Panc1 (cell line): Measurements from ENCODE around the gene AMFR. TPM values are rescaled to one million over a fixed set of nuclear protein-coding genes. Genes with fewer than 3 reads are reported as not detected.

ENCODE experiments used
- ATAC-seq: fragments of 200-7000 bp; cut with Tn5 transposase; 2 replicates; pipeline ENCODE4 v1.9.1; 2020; ENCODE audit warnings: mild to moderate bottlenecking, moderate library complexity
- BruUV-seq: library from RNA; stranded (reverse); fragments of 400-500 nt; replicated peaks from 2 replicates; lab custom pipeline; 2021; lab: Mats Ljungman, UMichigan
- CTCF ChIA-PET: fragments of 300-600 bp; sonication (Branson Sonifier 250); formaldehyde crosslinking; loops from one replicate; lab custom pipeline; 2022; ENCODE audit warnings: antibody characterized with exemption; lab: Charles Lee
- POLR2A ChIA-PET: fragments of 300-600 bp; sonication (Branson Sonifier 250); formaldehyde crosslinking; loops from one replicate; lab custom pipeline; 2022; ENCODE audit warnings: antibody characterized with exemption; lab: Charles Lee
- DNase-seq: peaks from one replicate; pipeline ENCODE4 v3.0.0-alpha.2; 2010; ENCODE audit warnings: low read depth, low spot score
- H3K27ac ChIP-seq: 2 replicates; pipeline ENCODE4 v1.5.1; 2011; ENCODE audit warnings: mild to moderate bottlenecking, low read length, inconsistent platforms
- H3K27me3 ChIP-seq: fragments of 200-500 bp; sonication (Bioruptor generic); 2 replicates; pipeline ENCODE4 v1.6.0; 2014; ENCODE audit warnings: low read length, inconsistent platforms; ENCODE audit not compliant: control insufficient read depth, insufficient read depth
- H3K36me3 ChIP-seq: fragments of 200-500 bp; sonication (Bioruptor generic); 2 replicates; pipeline ENCODE4 v1.5.1; 2014; ENCODE audit warnings: inconsistent platforms, mild to moderate bottlenecking, low read length, moderate library complexity; ENCODE audit not compliant: control insufficient read depth, insufficient read depth
- H3K4me1 ChIP-seq: 2 replicates; pipeline ENCODE4 v1.5.1; 2011; ENCODE audit warnings: inconsistent platforms, mild to moderate bottlenecking, low read length, moderate library complexity; ENCODE audit not compliant: control insufficient read depth, insufficient read depth
- H3K4me3 ChIP-seq, 2 experiments: 2 replicates each; pipeline ENCODE4 v1.5.1; 2011 to 2012; ENCODE audit warnings: low read depth in 2 of 2, low read length in 2 of 2, mild to moderate bottlenecking in 2 of 2, inconsistent platforms in 1 of 2, moderate library complexity in 1 of 2
- H3K9me3 ChIP-seq: fragments of 200-500 bp; sonication (Bioruptor generic); 2 replicates; pipeline ENCODE4 v1.5.1; 2014; ENCODE audit warnings: low read depth, mild to moderate bottlenecking, inconsistent platforms, low read length, moderate library complexity; ENCODE audit not compliant: control insufficient read depth, insufficient read depth
- POLR2AphosphoS5 ChIP-seq: IDR thresholded peaks from 2 replicates; pipeline ENCODE4 v1.6.1; 2012; ENCODE audit warnings: mild to moderate bottlenecking, low read depth, low read length, moderate library complexity
- SIN3A ChIP-seq: IDR thresholded peaks from 2 replicates; pipeline ENCODE4 v1.6.1; 2012; ENCODE audit warnings: low read depth, mild to moderate bottlenecking, low read length, moderate library complexity, borderline replicate concordance; ENCODE audit not compliant: insufficient read depth
- TCF7L2 ChIP-seq: IDR thresholded peaks from 2 replicates; pipeline ENCODE4 v1.6.1; 2011; ENCODE audit warnings: mild to moderate bottlenecking, low read depth, low read length, inconsistent platforms
- in situ Hi-C: cut with HindIII; loops from 2 replicates; pipeline ENCODE4 v1.10.0; 2016; ENCODE audit warnings: low sequenced_read_pairs, low pct_unique_long_range_greater_than_20kb
- intact Hi-C: fragments of 100-400 bp; cut with micrococcal nuclease; formaldehyde crosslinking; loops from one replicate; pipeline ENCODE4 v1.10.0; 2022; ENCODE audit not compliant: unreplicated experiment
- total RNA-seq: library from RNA; stranded (reverse); gene quantifications from one replicate; pipeline ENCODE4 v1.2.1, GENCODE V29; 2021; ENCODE audit not compliant: unreplicated experiment
- TF ChIP-seq, protein P1 (sequence below): fragments of 450-650 bp; IDR thresholded peaks from 2 replicates; pipeline ENCODE4 v1.5.1; 2017; ENCODE audit warnings: mild to moderate bottlenecking
- TF ChIP-seq, protein P2 (sequence below), 2 experiments: IDR thresholded peaks; 2 replicates each; pipeline ENCODE4 v1.6.1; 2011 to 2012; ENCODE audit warnings: low read depth in 2 of 2, control low read depth in 1 of 2, low read length in 1 of 2, mild to moderate bottlenecking in 1 of 2, moderate library complexity in 1 of 2; ENCODE audit not compliant: insufficient read depth in 1 of 2

Gene AMFR
- total RNA-seq, 1 experiment from 2014 or later: 89.6 TPM

DNA sequence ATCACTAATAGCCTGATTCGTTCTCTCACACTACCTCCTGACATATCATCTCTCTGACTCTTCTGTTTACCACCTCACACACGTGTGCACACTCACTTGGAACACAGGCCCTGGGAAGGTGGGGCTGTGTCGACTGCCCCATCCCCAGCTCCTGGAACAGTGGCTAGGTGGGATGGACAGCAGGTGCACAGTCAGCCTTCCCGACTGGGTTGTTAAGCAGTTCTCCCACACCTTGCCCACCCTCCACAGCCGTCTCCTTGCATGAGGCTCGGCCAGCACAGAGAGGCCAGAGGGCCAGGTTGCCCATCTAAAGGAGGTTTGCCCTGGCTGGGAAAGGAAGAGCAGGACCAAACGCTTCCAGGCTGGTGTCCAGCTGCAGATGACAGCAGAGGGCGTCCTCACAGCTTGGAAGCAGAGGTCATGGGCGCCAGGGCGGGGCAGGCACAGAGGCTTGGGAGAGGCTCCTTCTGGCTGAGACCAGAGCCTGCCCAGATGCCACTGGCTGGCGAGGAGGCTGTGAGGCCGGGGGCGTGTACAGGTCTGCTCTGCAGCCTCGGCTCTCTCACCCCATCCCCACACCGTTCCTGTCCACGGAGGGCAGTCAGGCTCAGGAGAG lies 92.8 kb downstream of the AMFR start:
- Histone ChIP-seq H3K9me3 (no peaks in the 10 kb centered on the region), H3K27me3 (no peaks in the 10 kb centered on the region), H3K4me1 (no peaks in the 10 kb centered on the region), H3K27ac (no peak overlapping the region), H3K4me3 (no peak overlapping the region), H3K36me3 (no peaks in the 10 kb centered on the region)
- POLR2A ChIA-PET: no interaction called here
- no TSS peak for BruUV-seq
- peak; percentile 13 for DNase-seq
- in situ Hi-C loops (no loop called here), intact Hi-C loops (no loop called here)
- CTCF ChIA-PET: interaction anchor here (1.2 kb wide), 1 partner anchor 24 kb away, joined by 5 read pairs; no protein-coding TSS in a partner anchor
- ATAC-seq: peak; percentile 91
- no peak for TF ChIP-seq TCF7L2
- TF ChIP-seq POLR2AphosphoS5: no peak
- TF ChIP-seq, protein P1, sequence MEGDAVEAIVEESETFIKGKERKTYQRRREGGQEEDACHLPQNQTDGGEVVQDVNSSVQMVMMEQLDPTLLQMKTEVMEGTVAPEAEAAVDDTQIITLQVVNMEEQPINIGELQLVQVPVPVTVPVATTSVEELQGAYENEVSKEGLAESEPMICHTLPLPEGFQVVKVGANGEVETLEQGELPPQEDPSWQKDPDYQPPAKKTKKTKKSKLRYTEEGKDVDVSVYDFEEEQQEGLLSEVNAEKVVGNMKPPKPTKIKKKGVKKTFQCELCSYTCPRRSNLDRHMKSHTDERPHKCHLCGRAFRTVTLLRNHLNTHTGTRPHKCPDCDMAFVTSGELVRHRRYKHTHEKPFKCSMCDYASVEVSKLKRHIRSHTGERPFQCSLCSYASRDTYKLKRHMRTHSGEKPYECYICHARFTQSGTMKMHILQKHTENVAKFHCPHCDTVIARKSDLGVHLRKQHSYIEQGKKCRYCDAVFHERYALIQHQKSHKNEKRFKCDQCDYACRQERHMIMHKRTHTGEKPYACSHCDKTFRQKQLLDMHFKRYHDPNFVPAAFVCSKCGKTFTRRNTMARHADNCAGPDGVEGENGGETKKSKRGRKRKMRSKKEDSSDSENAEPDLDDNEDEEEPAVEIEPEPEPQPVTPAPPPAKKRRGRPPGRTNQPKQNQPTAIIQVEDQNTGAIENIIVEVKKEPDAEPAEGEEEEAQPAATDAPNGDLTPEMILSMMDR: peak; percentile 75; the same call in 1 of the 2 replicates

DNA sequence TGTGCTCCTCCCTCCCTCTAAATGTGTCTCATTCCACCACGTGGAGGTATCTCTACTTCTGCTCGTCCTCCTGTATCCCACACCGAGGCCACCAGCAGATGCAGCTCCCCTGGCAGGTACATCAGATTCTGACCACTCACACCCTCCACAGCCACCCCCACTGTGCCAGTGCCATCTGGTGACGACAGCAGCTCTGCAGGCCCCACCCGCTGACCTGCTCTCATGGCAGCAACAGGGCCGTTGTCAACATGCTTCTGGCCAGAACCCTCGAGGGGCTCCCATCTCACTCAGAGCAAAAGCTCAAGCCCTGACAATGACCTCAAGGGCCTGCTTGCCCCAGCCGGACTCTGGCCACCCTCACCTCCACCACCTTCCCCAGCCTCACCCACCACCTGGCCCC lies 93.4 kb downstream of the AMFR start:
- no peaks in the 10 kb centered on the region for H3K27me3 ChIP-seq
- ATAC-seq (no peak), DNase-seq (no peak)
- in situ Hi-C loops: no loop called here
- BruUV-seq: no TSS peak
- no peaks in the 10 kb centered on the region for H3K9me3 ChIP-seq
- H3K36me3 ChIP-seq: no peaks in the 10 kb centered on the region
- no peak overlapping the region for H3K4me3 ChIP-seq
- H3K4me1 ChIP-seq: no peaks in the 10 kb centered on the region
- intact Hi-C loops: no loop called here
- TF ChIP-seq TCF7L2: no peak
- TF ChIP-seq, protein P2, sequence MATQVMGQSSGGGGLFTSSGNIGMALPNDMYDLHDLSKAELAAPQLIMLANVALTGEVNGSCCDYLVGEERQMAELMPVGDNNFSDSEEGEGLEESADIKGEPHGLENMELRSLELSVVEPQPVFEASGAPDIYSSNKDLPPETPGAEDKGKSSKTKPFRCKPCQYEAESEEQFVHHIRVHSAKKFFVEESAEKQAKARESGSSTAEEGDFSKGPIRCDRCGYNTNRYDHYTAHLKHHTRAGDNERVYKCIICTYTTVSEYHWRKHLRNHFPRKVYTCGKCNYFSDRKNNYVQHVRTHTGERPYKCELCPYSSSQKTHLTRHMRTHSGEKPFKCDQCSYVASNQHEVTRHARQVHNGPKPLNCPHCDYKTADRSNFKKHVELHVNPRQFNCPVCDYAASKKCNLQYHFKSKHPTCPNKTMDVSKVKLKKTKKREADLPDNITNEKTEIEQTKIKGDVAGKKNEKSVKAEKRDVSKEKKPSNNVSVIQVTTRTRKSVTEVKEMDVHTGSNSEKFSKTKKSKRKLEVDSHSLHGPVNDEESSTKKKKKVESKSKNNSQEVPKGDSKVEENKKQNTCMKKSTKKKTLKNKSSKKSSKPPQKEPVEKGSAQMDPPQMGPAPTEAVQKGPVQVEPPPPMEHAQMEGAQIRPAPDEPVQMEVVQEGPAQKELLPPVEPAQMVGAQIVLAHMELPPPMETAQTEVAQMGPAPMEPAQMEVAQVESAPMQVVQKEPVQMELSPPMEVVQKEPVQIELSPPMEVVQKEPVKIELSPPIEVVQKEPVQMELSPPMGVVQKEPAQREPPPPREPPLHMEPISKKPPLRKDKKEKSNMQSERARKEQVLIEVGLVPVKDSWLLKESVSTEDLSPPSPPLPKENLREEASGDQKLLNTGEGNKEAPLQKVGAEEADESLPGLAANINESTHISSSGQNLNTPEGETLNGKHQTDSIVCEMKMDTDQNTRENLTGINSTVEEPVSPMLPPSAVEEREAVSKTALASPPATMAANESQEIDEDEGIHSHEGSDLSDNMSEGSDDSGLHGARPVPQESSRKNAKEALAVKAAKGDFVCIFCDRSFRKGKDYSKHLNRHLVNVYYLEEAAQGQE (IDR thresholded peaks at IDR 0.05; ENCODE audit: insufficient read depth in 1 of 2, low read depth in 2 of 2, low read length in 1 of 2): no peak
- no peak for TF ChIP-seq POLR2AphosphoS5
- TF ChIP-seq, protein P1: no peak
- no peak for TF ChIP-seq SIN3A
- ChIA-PET CTCF (interaction anchor here (1.2 kb wide), 1 partner anchor 25 kb away, joined by 5 read pairs; no protein-coding TSS in a partner anchor), POLR2A (no interaction called here)
- no peak overlapping the region for H3K27ac ChIP-seq
